Uterus (tissue), 4 donors: ENCODE data around the gene SYCP3. TPM values are rescaled to one million over a fixed set of nuclear protein-coding genes. Genes with fewer than 3 reads are reported as not detected.

Experiments
- DNase-seq, 2 donors: peaks; one replicate each; pipeline ENCODE4 v3.0.0-alpha.2; 2019 to 2020
- H3K27ac ChIP-seq, 2 donors: fragments of 200-600 bp; sonication (generic); 1 replicate in 1 of 2; 2 replicates in 1 of 2; pipeline ENCODE4 v1.5.1; 2016 to 2018
- H3K27me3 ChIP-seq, 2 donors: fragments of 200-600 bp; sonication (generic); one replicate each; pipeline ENCODE4 v1.5.1; 2018 to 2019; ENCODE audit warnings: control low read depth in 1 of 2
- H3K36me3 ChIP-seq, 2 donors: fragments of 200-600 bp; sonication (generic); one replicate each; pipeline ENCODE4 v1.5.1; 2019; ENCODE audit warnings: control low read depth in 1 of 2
- H3K4me1 ChIP-seq, 2 donors: fragments of 200-600 bp; sonication (generic); one replicate each; pipeline ENCODE4 v1.5.1; 2018 to 2019; ENCODE audit warnings: control low read depth in 1 of 2
- H3K4me3 ChIP-seq, 2 donors: fragments of 200-600 bp; sonication (generic); 1 replicate in 1 of 2; 2 replicates in 1 of 2; pipeline ENCODE4 v1.5.1; 2018 to 2019; ENCODE audit warnings: mild to moderate bottlenecking in 1 of 2
- H3K9me3 ChIP-seq, 2 donors: fragments of 200-600 bp; sonication (generic); one replicate each; pipeline ENCODE4 v1.5.1; 2019; ENCODE audit warnings: control low read depth in 1 of 2
- CTCF ChIP-seq, 4 experiments: fragments of 200-600 bp in 2 of 4; fragments of 450-650 bp in 2 of 4; sonication (generic) in 2 of 4; IDR thresholded peaks; one replicate each; pipeline ENCODE4 v1.5.1; 2016 to 2019; ENCODE audit warnings: antibody characterized with exemption in 4 of 4, mild to moderate bottlenecking in 2 of 4, moderate library complexity in 1 of 4
- POLR2A ChIP-seq, 2 donors: fragments of 450-650 bp; IDR thresholded peaks; one replicate each; pipeline ENCODE4 v1.6.1; 2016; ENCODE audit warnings: antibody characterized with exemption in 2 of 2, mild to moderate bottlenecking in 1 of 2, moderate library complexity in 1 of 2
- intact Hi-C: fragments of 100-400 bp; cut with DNase I; formaldehyde crosslinking; loops from one replicate; pipeline ENCODE4 v1.15.1; 2023; ENCODE audit warnings: low total_unique reads
- total RNA-seq, 4 donors: library from RNA; depleted of rRNA in 3 of 4; stranded (reverse); fragments of >200 nt in 3 of 4; gene quantifications; one replicate each; pipeline versions ENCODE4 v1.1.0 to v1.2.4, GENCODE V29; 2014 to 2023
- donor health status: DM: yes; HTN: yes; CAD: no.

Gene SYCP3
- total RNA-seq, 4 donors from 2014 or later = 0.14 TPM; not detected in 3

GRCh38 chr12:101782273-101782731, 43.0 kb upstream of the SYCP3 start:
- Histone ChIP-seq H3K4me1 (no peaks in the 10 kb centered on the region), H3K27me3 (no peaks in the 10 kb centered on the region), H3K36me3 (no peaks in the 10 kb centered on the region), H3K27ac (no peak overlapping the region), H3K4me3 (no peak overlapping the region), H3K9me3 (no peaks in the 10 kb centered on the region)
- intact Hi-C loops = no loop called here
- TF ChIP-seq POLR2A (IDR thresholded peaks at IDR 0.05) = no peak
- no peak for TF ChIP-seq CTCF (IDR thresholded peaks at IDR 0.05)
- no peak for DNase-seq

- H3K27ac ChIP-seq = no peak overlapping the region
- intact Hi-C loops = no loop called here
- no peaks in the 10 kb centered on the region for H3K27me3 ChIP-seq
- no peaks in the 10 kb centered on the region for H3K9me3 ChIP-seq
- no peak for DNase-seq
- H3K4me1 ChIP-seq = no peaks in the 10 kb centered on the region
- H3K36me3 ChIP-seq = no peaks in the 10 kb centered on the region
- TF ChIP-seq CTCF (IDR thresholded peaks at IDR 0.05) = no peak
- no peak for TF ChIP-seq POLR2A (IDR thresholded peaks at IDR 0.05)
- H3K4me3 ChIP-seq = no peak overlapping the region
These were observed 42.6 kb upstream of the SYCP3 start for GRCh38 chr12:101781834-101782233.

GRCh38 chr12:101780599-101780998, 41.3 kb upstream of the SYCP3 start:
- Histone ChIP-seq H3K27me3 (no peaks in the 10 kb centered on the region), H3K27ac (no peak overlapping the region), H3K9me3 (no peaks in the 10 kb centered on the region), H3K36me3 (no peaks in the 10 kb centered on the region), H3K4me3 (no peak overlapping the region), H3K4me1 (no peaks in the 10 kb centered on the region)
- no peak for TF ChIP-seq CTCF (IDR thresholded peaks at IDR 0.05)
- TF ChIP-seq POLR2A (IDR thresholded peaks at IDR 0.05) = no peak
- intact Hi-C loops = no loop called here
- DNase-seq = no peak

- Histone ChIP-seq H3K4me3 (no peak overlapping the region), H3K27ac (no peak overlapping the region), H3K9me3 (no peaks in the 10 kb centered on the region), H3K36me3 (no peaks in the 10 kb centered on the region), H3K4me1 (no peaks in the 10 kb centered on the region), H3K27me3 (no peaks in the 10 kb centered on the region)
- no peak for DNase-seq
- TF ChIP-seq CTCF (IDR thresholded peaks at IDR 0.05) (no peak), POLR2A (IDR thresholded peaks at IDR 0.05) (no peak)
- intact Hi-C loops = no loop called here
These were observed 40.4 kb upstream of the SYCP3 start for GRCh38 chr12:101779626-101780025.

- intact Hi-C loops = no loop called here
- Histone ChIP-seq H3K36me3 (no peaks in the 10 kb centered on the region), H3K4me3 (no peak overlapping the region), H3K4me1 (no peaks in the 10 kb centered on the region), H3K27ac (no peak overlapping the region), H3K9me3 (no peaks in the 10 kb centered on the region), H3K27me3 (no peaks in the 10 kb centered on the region)
- DNase-seq = no peak
- TF ChIP-seq POLR2A (IDR thresholded peaks at IDR 0.05) = no peak
- TF ChIP-seq CTCF (IDR thresholded peaks at IDR 0.05) = no peak
These were observed 39.9 kb upstream of the SYCP3 start for GRCh38 chr12:101779200-101779599.
